NCI-H82 (cell line): ENCODE data around the gene MPDZ.
"Not testable (repeated sequence)": the region's sequence is repeated elsewhere in the genome, so short reads cannot be mapped to it uniquely, and the experiment has no call there.

ENCODE experiments used
- DNase-seq: peaks from one replicate; lab custom pipeline; 2025; lab: John Stamatoyannopoulos, UW

MPDZ gene

GRCh38 chr9:13264788-13265187 lies 14.7 kb downstream of the MPDZ start:
- no peak for DNase-seq

GRCh38 chr9:13263511-13263910 lies 16.0 kb downstream of the MPDZ start:
- no peak for DNase-seq

GRCh38 chr9:13252852-13253251 lies 26.6 kb downstream of the MPDZ start:
- DNase-seq, result no peak

- no peak for DNase-seq
These were observed 35.3 kb downstream of the MPDZ start for GRCh38 chr9:13244181-13244580.

- no peak for DNase-seq
These were observed 38.2 kb downstream of the MPDZ start for GRCh38 chr9:13241283-13241682.

GRCh38 chr9:13239660-13240059 lies 39.8 kb downstream of the MPDZ start:
- no peak for DNase-seq

- no peak for DNase-seq
These were observed 40.3 kb downstream of the MPDZ start for GRCh38 chr9:13239208-13239607.

- DNase-seq, result peak; percentile 1
These were observed 44.6 kb downstream of the MPDZ start for GRCh38 chr9:13234932-13235331.

GRCh38 chr9:13228431-13228830 lies 51.1 kb downstream of the MPDZ start:
- no peak for DNase-seq

- no peak for DNase-seq
These were observed 55.1 kb downstream of the MPDZ start for GRCh38 chr9:13224366-13224765.

- not testable (repeated sequence) for DNase-seq
These were observed 56.8 kb downstream of the MPDZ start for GRCh38 chr9:13222733-13223132.

- DNase-seq, result no peak
These were observed 57.8 kb downstream of the MPDZ start for GRCh38 chr9:13221741-13222140.

GRCh38 chr9:13220837-13221236 lies 58.7 kb downstream of the MPDZ start:
- no peak for DNase-seq

- DNase-seq, result no peak
These were observed 63.5 kb downstream of the MPDZ start for GRCh38 chr9:13215791-13216554.

- DNase-seq, result no peak
These were observed 65.5 kb downstream of the MPDZ start for GRCh38 chr9:13213998-13214397.

- DNase-seq, result no peak
These were observed 66.2 kb downstream of the MPDZ start for GRCh38 chr9:13213337-13213736.

- no peak for DNase-seq
These were observed 69.2 kb downstream of the MPDZ start for GRCh38 chr9:13210306-13210705.

- no peak for DNase-seq
These were observed 70.0 kb downstream of the MPDZ start for GRCh38 chr9:13209498-13209897.

- DNase-seq, result peak; percentile 5
These were observed 73.7 kb downstream of the MPDZ start for GRCh38 chr9:13205824-13206223.

- DNase-seq, result no peak
These were observed 89.5 kb downstream of the MPDZ start for GRCh38 chr9:13190040-13190439.

GRCh38 chr9:13189362-13189761 lies 90.1 kb downstream of the MPDZ start:
- DNase-seq, result no peak

GRCh38 chr9:13186774-13187173 lies 92.7 kb downstream of the MPDZ start:
- no peak for DNase-seq

GRCh38 chr9:13186091-13186490 lies 93.4 kb downstream of the MPDZ start:
- DNase-seq, result no peak

- DNase-seq, result peak; percentile 90
These were observed 97.8 kb downstream of the MPDZ start for GRCh38 chr9:13181652-13182051.
